Bronchial epithelial cell (primary cell): ENCODE results near the gene NCKAP5L. TPM values are rescaled to one million over a fixed set of nuclear protein-coding genes. Genes with fewer than 3 reads are reported as not detected.

Source experiments
- DNase-seq: peaks from one replicate; pipeline ENCODE4 v3.0.0-alpha.2; 2010; ENCODE audit warnings: low read depth
- FAIRE-seq: peaks from 2 replicates; lab custom pipeline; 2011; peaks lifted over from hg19 to GRCh38; lab: Jason Lieb, UNC
- H3K27me3 ChIP-seq: 2 replicates; pipeline ENCODE4 v1.5.1; 2011; ENCODE audit warnings: low read length; ENCODE audit not compliant: control insufficient read depth, insufficient read depth
- H3K36me3 ChIP-seq: 2 replicates; pipeline ENCODE4 v1.5.1; 2011; ENCODE audit warnings: low read length; ENCODE audit not compliant: control insufficient read depth, insufficient read depth
- H3K4me3 ChIP-seq: 2 replicates; pipeline ENCODE4 v1.5.1; 2011; ENCODE audit warnings: mild to moderate bottlenecking, low read depth, low read length, control low read depth
- total RNA-seq: library from RNA; depleted of rRNA; stranded (reverse); fragments of >200 nt; gene quantifications from 2 replicates; pipeline ENCODE4 v1.2.1, GENCODE V29; 2014
- TF ChIP-seq, protein P1 (sequence below): IDR thresholded peaks from 2 replicates; pipeline ENCODE4 v1.5.1; 2011; ENCODE audit warnings: mild to moderate bottlenecking, moderate library complexity, low read length, control low read depth, inconsistent platforms; ENCODE audit not compliant: insufficient read depth, severe bottlenecking

Gene NCKAP5L
- total RNA-seq, 1 donor from 2014 or later = 3.7 TPM

DNA sequence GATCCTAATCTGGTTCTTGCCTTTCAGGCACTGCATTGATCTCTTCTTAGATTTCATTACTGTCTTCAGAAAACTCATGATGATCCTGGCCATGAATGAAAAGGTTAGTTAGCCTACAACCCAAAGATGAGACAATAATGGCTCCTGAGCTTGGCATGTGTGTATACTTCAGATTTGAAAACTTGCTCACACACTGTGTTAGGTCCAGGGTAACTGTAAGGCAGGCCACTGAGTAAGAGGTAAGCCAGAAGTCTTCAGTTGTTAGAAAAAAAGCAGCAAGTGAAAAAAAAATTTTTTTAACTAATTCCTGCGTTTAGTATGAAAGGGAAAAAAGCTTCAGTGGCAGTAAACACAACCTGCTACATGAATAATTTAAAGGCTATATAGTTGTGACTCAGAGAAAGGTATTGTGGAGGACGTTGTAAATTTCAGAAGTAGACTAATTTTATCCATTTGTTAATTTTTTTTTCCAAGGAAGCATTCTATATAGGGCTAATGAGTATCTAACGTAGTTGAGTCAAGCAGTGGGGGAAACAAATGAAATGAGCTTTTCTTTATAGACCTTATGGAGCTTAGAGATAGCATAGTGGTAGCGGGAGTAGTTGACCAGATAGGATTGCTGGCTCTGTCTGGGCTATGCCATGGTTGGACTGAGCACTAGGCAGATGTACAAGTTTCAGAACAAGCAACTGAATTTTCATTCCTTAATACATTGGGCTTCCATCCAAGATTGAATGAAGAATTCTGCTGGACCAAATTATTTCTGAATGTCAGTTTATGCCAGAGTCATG lies 66.3 kb downstream of the NCKAP5L start:
- DNase-seq = no peak
- Histone ChIP-seq H3K27me3 (no peaks in the 10 kb centered on the region), H3K4me3 (no peak overlapping the region), H3K36me3 (peaks cover 36% of the 10 kb centered on the region)
- FAIRE-seq = no peak
- TF ChIP-seq, protein P1, sequence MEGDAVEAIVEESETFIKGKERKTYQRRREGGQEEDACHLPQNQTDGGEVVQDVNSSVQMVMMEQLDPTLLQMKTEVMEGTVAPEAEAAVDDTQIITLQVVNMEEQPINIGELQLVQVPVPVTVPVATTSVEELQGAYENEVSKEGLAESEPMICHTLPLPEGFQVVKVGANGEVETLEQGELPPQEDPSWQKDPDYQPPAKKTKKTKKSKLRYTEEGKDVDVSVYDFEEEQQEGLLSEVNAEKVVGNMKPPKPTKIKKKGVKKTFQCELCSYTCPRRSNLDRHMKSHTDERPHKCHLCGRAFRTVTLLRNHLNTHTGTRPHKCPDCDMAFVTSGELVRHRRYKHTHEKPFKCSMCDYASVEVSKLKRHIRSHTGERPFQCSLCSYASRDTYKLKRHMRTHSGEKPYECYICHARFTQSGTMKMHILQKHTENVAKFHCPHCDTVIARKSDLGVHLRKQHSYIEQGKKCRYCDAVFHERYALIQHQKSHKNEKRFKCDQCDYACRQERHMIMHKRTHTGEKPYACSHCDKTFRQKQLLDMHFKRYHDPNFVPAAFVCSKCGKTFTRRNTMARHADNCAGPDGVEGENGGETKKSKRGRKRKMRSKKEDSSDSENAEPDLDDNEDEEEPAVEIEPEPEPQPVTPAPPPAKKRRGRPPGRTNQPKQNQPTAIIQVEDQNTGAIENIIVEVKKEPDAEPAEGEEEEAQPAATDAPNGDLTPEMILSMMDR = no peak

- Histone ChIP-seq H3K36me3 (peaks cover 23% of the 10 kb centered on the region), H3K27me3 (no peaks in the 10 kb centered on the region), H3K4me3 (peak overlapping the region; percentile 11)
- no peak for FAIRE-seq
- DNase-seq = no peak
- TF ChIP-seq, protein P1 = no peak
These were observed 77.2 kb downstream of the NCKAP5L start for GRCh38 chr12:49750996-49751393.

DNA sequence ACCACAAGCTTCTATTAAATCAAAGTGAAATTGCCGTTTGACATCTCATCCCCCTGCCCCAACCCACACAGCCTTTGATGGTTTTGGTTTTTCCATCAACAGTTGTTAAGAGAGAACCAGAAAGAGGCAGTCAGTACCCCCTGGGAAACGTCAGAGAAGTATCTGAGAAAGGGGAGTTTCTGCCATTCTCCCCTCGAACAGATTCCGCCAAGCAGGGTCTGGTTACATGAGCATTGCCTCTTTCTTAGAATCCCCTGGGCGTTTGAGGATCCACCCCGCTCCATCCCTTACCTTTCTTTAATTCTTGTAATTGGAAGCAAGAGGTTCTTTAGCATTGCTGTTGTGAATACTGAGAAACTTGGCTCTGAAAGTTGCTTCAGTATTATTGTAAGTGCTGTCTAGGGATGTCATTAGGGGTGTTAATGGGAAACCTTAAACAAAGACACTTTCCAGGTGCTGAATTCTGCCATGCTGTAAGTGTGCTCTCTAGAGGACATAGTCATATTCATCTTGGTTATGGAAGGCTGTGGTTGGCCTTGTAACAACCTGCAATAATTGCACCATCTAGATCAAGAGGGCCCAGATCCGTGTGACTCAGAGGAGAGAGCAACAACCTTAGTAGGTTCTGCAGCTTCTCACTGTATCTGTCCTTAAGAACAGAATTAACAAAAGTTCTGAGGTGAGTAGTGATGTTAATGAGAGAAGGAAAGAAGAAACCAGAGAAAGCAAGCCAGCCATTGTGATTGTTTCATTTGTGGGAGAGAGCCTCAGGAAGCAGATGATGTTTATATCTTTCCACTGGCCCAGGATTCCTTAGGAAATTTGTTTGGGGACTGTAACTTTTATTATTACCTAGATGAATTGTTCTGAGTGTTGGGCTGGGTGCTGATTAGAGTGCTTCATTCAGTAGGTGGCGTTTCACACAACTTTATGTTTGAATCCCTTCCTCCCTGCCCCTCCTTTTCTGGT lies 77.9 kb downstream of the NCKAP5L start:
- FAIRE-seq = peak; percentile 55
- TF ChIP-seq, protein P1 = peak; percentile 26
- H3K36me3 ChIP-seq = peaks cover 19% of the 10 kb centered on the region
- no peaks in the 10 kb centered on the region for H3K27me3 ChIP-seq
- peak overlapping the region; percentile 11 for H3K4me3 ChIP-seq
- peak; percentile 94 for DNase-seq

- DNase-seq (no peak), FAIRE-seq (no peak)
- Histone ChIP-seq H3K36me3 (peaks cover 14% of the 10 kb centered on the region), H3K4me3 (no peak overlapping the region), H3K27me3 (no peaks in the 10 kb centered on the region)
- TF ChIP-seq, protein P1 = no peak
These were observed 79.4 kb downstream of the NCKAP5L start for GRCh38 chr12:49748800-49749199.

DNA sequence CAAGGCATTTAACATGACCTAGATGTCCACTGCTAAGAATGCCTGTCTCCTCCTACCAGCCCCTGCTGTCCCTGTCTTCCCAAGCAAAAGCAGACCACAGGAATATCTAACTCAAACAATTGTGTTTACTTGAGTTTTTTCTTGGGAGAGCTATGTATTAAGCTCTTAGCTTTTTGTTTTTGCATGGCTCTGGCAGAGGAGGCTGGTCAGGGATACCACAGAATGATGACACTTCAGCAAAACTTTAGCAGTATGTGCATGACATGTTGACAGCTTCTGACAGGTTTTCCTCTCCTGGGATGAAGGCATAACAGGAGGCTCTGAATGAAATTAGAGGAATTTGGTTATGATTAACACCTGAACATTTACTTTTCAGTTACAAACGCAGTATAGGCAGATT lies 79.9 kb downstream of the NCKAP5L start:
- FAIRE-seq (no peak), DNase-seq (no peak)

More for the DNA sequence above, 79.9 kb downstream of the NCKAP5L start:
- H3K27me3 ChIP-seq = no peaks in the 10 kb centered on the region
- H3K36me3 ChIP-seq = peaks cover 12% of the 10 kb centered on the region
- TF ChIP-seq, protein P1 = no peak
- H3K4me3 ChIP-seq = no peak overlapping the region
